HL-60/S4 treated with phorbol 12-myristate 13-acetate at 8.2 ng/mL for 4 days and 3 days (cell line): ENCODE measurements around the gene IFT122.

Experiments used
- in situ Hi-C: fragments of 300-500 bp; cut with MboI; formaldehyde crosslinking; loops from 2 replicates; pipeline ENCODE4 v1.15.0; 2022; ENCODE audit warnings: low sequenced_read_pairs

Gene IFT122

GRCh38 chr3:129415830-129416229 is 24.2 kb upstream of the IFT122 start:
- in situ Hi-C loops, result no loop called here

GRCh38 chr3:129416415-129416814 is 23.6 kb upstream of the IFT122 start:
- in situ Hi-C loops, result no loop called here

- in situ Hi-C loops, result no loop called here
Observed at GRCh38 chr3:129417326-129417725, 22.7 kb upstream of the IFT122 start.

GRCh38 chr3:129418041-129418973 is 21.7 kb upstream of the IFT122 start:
- in situ Hi-C loops, result no loop called here

- in situ Hi-C loops, result no loop called here
Observed at GRCh38 chr3:129419476-129419875, 20.5 kb upstream of the IFT122 start.

- in situ Hi-C loops, result no loop called here
Observed at GRCh38 chr3:129421236-129421883, 18.7 kb upstream of the IFT122 start.

- in situ Hi-C loops, result no loop called here
Observed at GRCh38 chr3:129421988-129422745, 17.9 kb upstream of the IFT122 start.

- in situ Hi-C loops, result no loop called here
Observed at GRCh38 chr3:129422897-129423296, 17.1 kb upstream of the IFT122 start.

- in situ Hi-C loops, result no loop called here
Observed at GRCh38 chr3:129424185-129424841, 15.7 kb upstream of the IFT122 start.

GRCh38 chr3:129425213-129425612 is 14.8 kb upstream of the IFT122 start:
- in situ Hi-C loops, result no loop called here

- in situ Hi-C loops, result no loop called here
Observed at GRCh38 chr3:129425619-129426018, 14.4 kb upstream of the IFT122 start.

- in situ Hi-C loops, result no loop called here
Observed at GRCh38 chr3:129428007-129428375, 12.0 kb upstream of the IFT122 start.

GRCh38 chr3:129428376-129429079 is 11.5 kb upstream of the IFT122 start, which contains the start of gene EFCAB12:
Gene EFCAB12 (minus strand): TSS chr3:129428636. CDS start chr3:129428488, 148 bp downstream.
- in situ Hi-C loops, result no loop called here

- in situ Hi-C loops, result no loop called here
Observed at GRCh38 chr3:129429080-129429451, 11.0 kb upstream of the IFT122 start.

- in situ Hi-C loops, result no loop called here
Observed at GRCh38 chr3:129429602-129430001, 10.4 kb upstream of the IFT122 start.

GRCh38 chr3:129432036-129432435 is 8.0 kb upstream of the IFT122 start:
- in situ Hi-C loops, result no loop called here

- in situ Hi-C loops, result no loop called here
Observed at GRCh38 chr3:129432671-129433070, 7.4 kb upstream of the IFT122 start.

GRCh38 chr3:129433565-129433964 is 6.5 kb upstream of the IFT122 start:
- in situ Hi-C loops, result no loop called here

GRCh38 chr3:129434140-129434539 is 5.9 kb upstream of the IFT122 start:
- in situ Hi-C loops, result no loop called here

- in situ Hi-C loops, result no loop called here
Observed at GRCh38 chr3:129435367-129435766, 4.7 kb upstream of the IFT122 start.
